ENCODE results near the gene NFE2. TPM values are rescaled to one million over a fixed set of nuclear protein-coding genes. Genes with fewer than 3 reads are reported as not detected.
A peak's percentile ranks its signal among the peaks of the same experiment; 100 is the strongest.
"Not testable (repeated sequence)": the region's sequence is repeated elsewhere in the genome, so short reads cannot be mapped to it uniquely, and the experiment has no call there.

The NFE2 gene
- total and polyA plus RNA-seq, 4 donors, result 3.5 to 38.5 (median 7.4) TPM

GRCh38 chr12:54286042-54287030 is 14.5 kb downstream of the NFE2 start:
- WGBS, 2 donors, result 58 to 69% methylated on average over 12 of the region's 12 CpGs
- H3K9ac ChIP-seq (ENCODE audit: insufficient read depth in 1 of 2, low read length in 2 of 2), result no peak overlapping the region

GRCh38 chr12:54285150-54286041 is 15.4 kb downstream of the NFE2 start:
- Histone ChIP-seq H3K27me3 (ENCODE audit: control insufficient read depth in 3 of 3, insufficient read depth in 3 of 3, low read length in 2 of 3) (no peaks in the 10 kb centered on the region), H3K36me3 (ENCODE audit: control insufficient read depth in 4 of 4, insufficient read depth in 4 of 4, low read length in 4 of 4) (peaks cover 28 to 57% (median 48%) of the 10 kb centered on the region in 4 donors)
- 48 to 54% methylated on average over 5 of the region's 5 CpGs for WGBS, 2 donors

More at GRCh38 chr12:54286042-54287030, 14.5 kb downstream of the NFE2 start:
- Histone ChIP-seq H3K27ac (ENCODE audit: low read depth in 1 of 2, low read length in 1 of 2) (peak overlapping the region in 1 of 2 donors; percentile 39), H3K9me3 (ENCODE audit: control insufficient read depth in 4 of 4, insufficient read depth in 3 of 4, low read length in 3 of 4) (no peaks in the 10 kb centered on the region), H3K4me3 (no peak overlapping the region), H3K4me1 (ENCODE audit: control insufficient read depth in 5 of 5, insufficient read depth in 5 of 5, low read length in 5 of 5) (peaks cover 6 to 37% (median 13%) of the 10 kb centered on the region in 5 donors), H3K27me3 (ENCODE audit: control insufficient read depth in 3 of 3, insufficient read depth in 3 of 3, low read length in 2 of 3) (no peaks in the 10 kb centered on the region), H3K36me3 (ENCODE audit: control insufficient read depth in 4 of 4, insufficient read depth in 4 of 4, low read length in 4 of 4) (peaks cover 28 to 52% (median 45%) of the 10 kb centered on the region in 4 donors)
- TF ChIP-seq CTCF (IDR thresholded peaks at IDR 0.05; ENCODE audit: control extremely low read depth, extremely low read depth), result no peak
- DNase-seq, result no peak
- no peak for ATAC-seq (ENCODE audit: insufficient read depth, low FRiP score)

GRCh38 chr12:54284070-54284780 is 16.6 kb downstream of the NFE2 start:
- Histone ChIP-seq H3K4me1 (ENCODE audit: control insufficient read depth in 5 of 5, insufficient read depth in 5 of 5, low read length in 5 of 5) (peaks cover 6 to 40% (median 13%) of the 10 kb centered on the region in 5 donors), H3K9ac (ENCODE audit: insufficient read depth in 1 of 2, low read length in 2 of 2) (peak overlapping the region in 1 of 2 donors; percentile 59), H3K36me3 (ENCODE audit: control insufficient read depth in 4 of 4, insufficient read depth in 4 of 4, low read length in 4 of 4) (peaks cover 28 to 59% (median 48%) of the 10 kb centered on the region in 4 donors)
- not testable (repeated sequence) for H3K4me3 ChIP-seq; ATAC-seq (ENCODE audit: insufficient read depth, low FRiP score); H3K27ac ChIP-seq (ENCODE audit: low read depth in 1 of 2, low read length in 1 of 2); DNase-seq; H3K9me3 ChIP-seq (ENCODE audit: control insufficient read depth in 4 of 4, insufficient read depth in 3 of 4, low read length in 3 of 4); H3K27me3 ChIP-seq (ENCODE audit: control insufficient read depth in 3 of 3, insufficient read depth in 3 of 3, low read length in 2 of 3)
- 47 to 59% methylated on average over 1 of the region's 2 CpGs for WGBS, 2 donors

More at GRCh38 chr12:54285150-54286041, 15.4 kb downstream of the NFE2 start:
- H3K4me3 ChIP-seq, result no peak overlapping the region
- DNase-seq (no peak), ATAC-seq (ENCODE audit: insufficient read depth, low FRiP score) (no peak)
- H3K9ac ChIP-seq (ENCODE audit: insufficient read depth in 1 of 2, low read length in 2 of 2), result no peak overlapping the region
- peak overlapping the region in 1 of 2 donors; percentile 39 for H3K27ac ChIP-seq (ENCODE audit: low read depth in 1 of 2, low read length in 1 of 2)
- no peaks in the 10 kb centered on the region for H3K9me3 ChIP-seq (ENCODE audit: control insufficient read depth in 4 of 4, insufficient read depth in 3 of 4, low read length in 3 of 4)
- peaks cover 6 to 40% (median 13%) of the 10 kb centered on the region in 5 donors for H3K4me1 ChIP-seq (ENCODE audit: control insufficient read depth in 5 of 5, insufficient read depth in 5 of 5, low read length in 5 of 5)
- no peak for TF ChIP-seq CTCF (IDR thresholded peaks at IDR 0.05; ENCODE audit: control extremely low read depth, extremely low read depth)
